HepG2 (cell line): Measurements from ENCODE around the gene SIRPB2. TPM values are rescaled to one million over a fixed set of nuclear protein-coding genes. Genes with fewer than 3 reads are reported as not detected.

Experiments
- ATAC-seq: fragments of 200-7000 bp; cut with Tn5 transposase; 3 replicates; pipeline ENCODE4 v1.9.1; 2020; ENCODE audit warnings: mild to moderate bottlenecking, moderate library complexity
- BruUV-seq: library from RNA; stranded (reverse); fragments of 400-500 nt; replicated peaks from 2 replicates; lab custom pipeline; 2021; lab: Mats Ljungman, UMichigan
- CTCF ChIA-PET: fragments of 300-600 bp; formaldehyde crosslinking; extraction: SDS; loops from one replicate; lab custom pipeline; 2021; ENCODE audit warnings: low total read pairs, inconsistent platforms, low intra/inter-chr PET ratio; lab: Yijun Ruan, JAX
- POLR2A ChIA-PET: fragments of 350-600 bp; sonication (Branson Sonifier 250); formaldehyde crosslinking; loops from one replicate; lab custom pipeline; 2020; ENCODE audit warnings: antibody characterized with exemption, inconsistent platforms; lab: Yijun Ruan, JAX
- DNase-seq: peaks from one replicate; pipeline ENCODE4 v3.0.0-alpha.2; 2015; ENCODE audit warnings: low spot score
- FAIRE-seq: peaks from 3 replicates; lab custom pipeline; 2011; peaks lifted over from hg19 to GRCh38; lab: Jason Lieb, UNC
- H2AFZ ChIP-seq: one replicate; pipeline ENCODE4 v1.6.1; 2011; ENCODE audit warnings: low read length, inconsistent platforms
- H3K27ac ChIP-seq: fragments of 300-600 bp; 3 replicates; pipeline ENCODE4 v1.8.0; 2011; ENCODE audit warnings: mixed run types, mild to moderate bottlenecking, mixed read lengths, low read length, inconsistent platforms; ENCODE audit not compliant: insufficient read depth; ENCODE audit errors: extremely low read length
- H3K27me3 ChIP-seq, 2 experiments: fragments of 200-600 bp in 1 of 2; 2 replicates in 1 of 2; 3 replicates in 1 of 2; pipeline versions ENCODE4 v1.6.0 to v1.8.0; 2011; ENCODE audit warnings: low read length in 2 of 2, mild to moderate bottlenecking in 2 of 2, moderate library complexity in 2 of 2, inconsistent platforms in 1 of 2; ENCODE audit not compliant: insufficient read depth in 2 of 2, control insufficient read depth in 1 of 2
- H3K36me3 ChIP-seq, 2 experiments: fragments of 200-600 bp in 1 of 2; replicated peaks in 1 of 2; 2 replicates in 1 of 2; 3 replicates in 1 of 2; pipeline versions ENCODE4 v1.5.1 to v1.8.0; 2011; ENCODE audit warnings: low read length in 2 of 2, inconsistent platforms in 1 of 2; ENCODE audit not compliant: insufficient read depth in 2 of 2, control insufficient read depth in 1 of 2
- H3K4me1 ChIP-seq: 2 replicates; pipeline ENCODE4 v1.5.1; 2012; ENCODE audit warnings: low read length, inconsistent platforms; ENCODE audit not compliant: insufficient read depth
- H3K4me2 ChIP-seq: 2 replicates; pipeline ENCODE4 v1.6.0; 2011; ENCODE audit warnings: low read depth, low read length, inconsistent platforms
- H3K4me3 ChIP-seq, 3 experiments: fragments of 200-600 bp in 1 of 3; sonication (generic), shearing (Covaris generic) in 1 of 3; replicated peaks in 1 of 3; 2 replicates each; pipeline ENCODE4 v1.5.1; 2011 to 2016; ENCODE audit warnings: low read length in 3 of 3, inconsistent platforms in 2 of 3, low read depth in 2 of 3, mild to moderate bottlenecking in 2 of 3, control low read depth in 1 of 3, mixed read lengths in 1 of 3; ENCODE audit not compliant: insufficient read depth in 1 of 3
- H3K79me2 ChIP-seq: one replicate; pipeline ENCODE4 v1.6.1; 2011; ENCODE audit warnings: low read length, inconsistent platforms; ENCODE audit not compliant: insufficient read depth
- H3K9ac ChIP-seq: 2 replicates; pipeline ENCODE4 v1.6.0; 2011; ENCODE audit warnings: mild to moderate bottlenecking, low read depth, low read length, inconsistent platforms; ENCODE audit not compliant: insufficient read depth
- H3K9me3 ChIP-seq: 2 replicates; pipeline ENCODE4 v1.5.1; 2012; ENCODE audit warnings: mild to moderate bottlenecking, low read length
- H4K20me1 ChIP-seq: 2 replicates; pipeline ENCODE4 v1.6.0; 2011; ENCODE audit warnings: inconsistent platforms, mild to moderate bottlenecking, low read length, moderate library complexity; ENCODE audit not compliant: insufficient read depth
- CC2D1A ChIP-seq: sonication (generic); formaldehyde crosslinking; IDR thresholded peaks from 2 replicates; pipeline ENCODE4 v1.8.1; 2023; ENCODE audit warnings: mild to moderate bottlenecking, missing genetic modification reagents
- CHD2 ChIP-seq: IDR thresholded peaks from 2 replicates; pipeline ENCODE4 v1.6.1; 2011; ENCODE audit warnings: low read depth, low read length, improper control_type of control experiment
- FOXA1 ChIP-seq, 2 experiments: fragments of 450-650 bp in 1 of 2; sonication (generic) in 1 of 2; formaldehyde crosslinking in 1 of 2; IDR thresholded peaks; 2 replicates each; pipeline versions ENCODE4 v1.4.0 to v1.6.1; 2016 to 2020; ENCODE audit warnings: missing genetic modification reagents in 1 of 2
- FOXO4 ChIP-seq: sonication (generic); formaldehyde crosslinking; conservative IDR thresholded peaks from 2 replicates; pipeline ENCODE4 v1.8.1; 2023; ENCODE audit warnings: missing genetic modification reagents
- KDM5A ChIP-seq: fragments of 200-600 bp; sonication (generic); IDR thresholded peaks from 2 replicates; pipeline ENCODE4 v1.7.0; 2018; ENCODE audit warnings: antibody characterized with exemption, mild to moderate bottlenecking, low read length, borderline replicate concordance
- KLF16 ChIP-seq, 2 experiments: sonication (generic) in 1 of 2; formaldehyde crosslinking in 1 of 2; IDR thresholded peaks; 2 replicates each; pipeline versions ENCODE4 v1.6.1 to v1.8.0; 2016 to 2023; ENCODE audit warnings: missing genetic modification reagents in 2 of 2, missing compliant biosample characterization in 1 of 2
- NCOR1 ChIP-seq: fragments of 200-600 bp; sonication (generic); IDR thresholded peaks from 2 replicates; pipeline ENCODE4 v1.7.0; 2017; ENCODE audit warnings: antibody characterized with exemption, low read length, borderline replicate concordance
- RBM22 ChIP-seq: fragments of 200-400 bp; formaldehyde crosslinking; optimal IDR thresholded peaks from 2 replicates; pipeline ENCODE3; 2017; ENCODE audit warnings: mild to moderate bottlenecking, low read length, moderate library complexity
- SIN3B ChIP-seq: fragments of 150-350 bp; IDR thresholded peaks from 2 replicates; pipeline ENCODE4 v1.6.1; 2014; ENCODE audit warnings: low read length
- SRSF1 ChIP-seq: fragments of 200-400 bp; formaldehyde crosslinking; optimal IDR thresholded peaks from 2 replicates; pipeline ENCODE3; 2017; ENCODE audit warnings: mild to moderate bottlenecking, low read depth, low read length, moderate library complexity
- YEATS4 ChIP-seq: sonication (generic); formaldehyde crosslinking; IDR thresholded peaks from 2 replicates; pipeline ENCODE4 v1.4.0; 2020; ENCODE audit warnings: missing genetic modification reagents, borderline replicate concordance
- ZNF180 ChIP-seq: sonication (generic); formaldehyde crosslinking; IDR thresholded peaks from 2 replicates; pipeline ENCODE4 v1.4.0; 2020; ENCODE audit warnings: low read depth, missing genetic modification reagents, borderline replicate concordance
- ZNF263 ChIP-seq: sonication (generic); formaldehyde crosslinking; IDR thresholded peaks from 2 replicates; pipeline ENCODE4 v1.4.0; 2020; ENCODE audit warnings: missing genetic modification reagents
- ZNF564 ChIP-seq: sonication (generic); formaldehyde crosslinking; IDR thresholded peaks from 2 replicates; pipeline ENCODE4 v1.8.1; 2023; ENCODE audit warnings: mild to moderate bottlenecking, missing genetic modification reagents
- ZNF598 ChIP-seq: sonication (generic); formaldehyde crosslinking; IDR thresholded peaks from 2 replicates; pipeline ENCODE4 v1.5.1; 2020; ENCODE audit warnings: mild to moderate bottlenecking, missing genetic modification reagents, borderline replicate concordance
- ZNF619 ChIP-seq: sonication (generic); formaldehyde crosslinking; IDR thresholded peaks from 2 replicates; pipeline ENCODE4 v1.4.0; 2020; ENCODE audit warnings: mild to moderate bottlenecking, missing genetic modification reagents
- WGBS: methylation state at CpG from one replicate; pipeline ENCODE4 v1.1.6; 2017; ENCODE audit warnings: low lambda C conversion rate; 5-methylcytosine and 5-hydroxymethylcytosine counted together
- in situ Hi-C: cut with HindIII; loops from 2 replicates; pipeline ENCODE4 v1.10.0; 2017; ENCODE audit warnings: low pct_unique_long_range_greater_than_20kb; ENCODE audit not compliant: extremely low pct_ligation_motif_present
- intact Hi-C: fragments of 100-400 bp; cut with micrococcal nuclease; formaldehyde crosslinking; loops from one replicate; pipeline ENCODE4 v1.10.0; 2022; ENCODE audit not compliant: unreplicated experiment
- polyA plus RNA-seq, 8 experiments: library from polyadenylated mRNA; depleted of rRNA in 3 of 8; stranded (reverse) in 7 of 8; unstranded in 1 of 8; fragments of >200 nt; fragmentation: Illumina TruSeq in 4 of 8; extraction: Trizol in 4 of 8; gene quantifications; 2 replicates each; pipeline versions ENCODE4 v1.2.1 to v1.2.3, GENCODE V29; 2011 to 2016; ENCODE audit warnings: low read depth in 4 of 8, missing spikeins in 1 of 8, mixed read lengths in 1 of 8; ENCODE audit not compliant: insufficient read depth in 1 of 8
- total RNA-seq, 5 experiments: library from RNA; depleted of rRNA; stranded (reverse); fragments of >200 nt; fragmentation: Illumina TruSeq; extraction: Trizol; gene quantifications; 2 replicates each; pipeline ENCODE4 v1.2.3, GENCODE V29; 2016; ENCODE audit warnings: low read depth in 1 of 5
- TF ChIP-seq, protein P1 (sequence below): sonication (generic); formaldehyde crosslinking; IDR thresholded peaks from 2 replicates; pipeline ENCODE4 v1.5.0; 2020; ENCODE audit warnings: missing genetic modification reagents

Gene SIRPB2
- total and polyA plus RNA-seq, 2 of the 13 experiments (the other 11 are each of a cell fraction or from before 2014, with no cell fraction given): not detected

GRCh38 chr20:1426231-1426849 lies 64.9 kb downstream of the SIRPB2 start:
- FAIRE-seq (no peak), ATAC-seq (no peak), DNase-seq (no peak)
- TF ChIP-seq NCOR1 (no peak), ZNF598 (CRISPR knock-in tag) (no peak), SRSF1 (no peak), FOXO4 (CRISPR knock-in tag) (no peak), CC2D1A (CRISPR knock-in tag) (no peak), KDM5A (no peak), YEATS4 (CRISPR knock-in tag) (no peak), KLF16 (CRISPR knock-in tag; IDR thresholded peaks at IDR 0.05) (no peak), CHD2 (no peak), SIN3B (no peak), FOXA1 (IDR thresholded peaks at IDR 0.05) (no peak), FOXA1 (CRISPR knock-in tag; IDR thresholded peaks at IDR 0.05) (no peak), ZNF180 (CRISPR knock-in tag) (no peak), ZNF619 (CRISPR knock-in tag) (no peak), RBM22 (no peak), ZNF564 (CRISPR knock-in tag) (no peak), ZNF263 (no peak)
- TF ChIP-seq, protein P1, sequence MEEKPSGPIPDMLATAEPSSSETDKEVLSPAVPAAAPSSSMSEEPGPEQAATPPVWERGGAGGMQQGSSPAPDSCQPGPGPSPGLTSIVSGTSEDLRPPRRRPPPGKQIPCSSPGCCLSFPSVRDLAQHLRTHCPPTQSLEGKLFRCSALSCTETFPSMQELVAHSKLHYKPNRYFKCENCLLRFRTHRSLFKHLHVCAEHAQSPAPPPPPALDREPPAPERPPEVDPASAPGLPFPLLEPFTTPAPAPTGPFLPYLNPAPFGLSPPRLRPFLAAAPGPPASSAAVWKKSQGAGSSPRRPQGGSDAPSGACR: no peak
- no TSS peak for BruUV-seq
- ChIA-PET POLR2A (no interaction called here), CTCF (no interaction called here)
- in situ Hi-C loops: no loop called here
- WGBS: 27% methylated on average over 4 of the region's 4 CpGs
- Histone ChIP-seq H3K36me3 (no peaks in the 10 kb centered on the region), H3K9me3 (no peaks in the 10 kb centered on the region), H4K20me1 (no peaks in the 10 kb centered on the region), H3K79me2 (no peaks in the 10 kb centered on the region), H3K27me3 (no peaks in the 10 kb centered on the region), H3K4me3 (no peak overlapping the region), H3K4me1 (peaks cover 12% of the 10 kb centered on the region), H2AFZ (no peak overlapping the region), H3K9ac (no peak overlapping the region), H3K27ac (no peak overlapping the region), H3K4me2 (no peak overlapping the region)
- intact Hi-C loops: no loop called here
